HepG2 (cell line): ENCODE data around the gene API5. TPM values are rescaled to one million over a fixed set of nuclear protein-coding genes. Genes with fewer than 3 reads are reported as not detected.

Experiments used
- CBFB ChIP-seq: sonication (generic); formaldehyde crosslinking; IDR thresholded peaks from 2 replicates; pipeline ENCODE4 v1.4.0; 2020; ENCODE audit warnings: missing genetic modification reagents
- DMAP1 ChIP-seq: IDR thresholded peaks from 2 replicates; pipeline ENCODE4 v1.6.1; 2016
- ELF1 ChIP-seq: sonication (generic); formaldehyde crosslinking; IDR thresholded peaks from 2 replicates; pipeline ENCODE4 v1.4.0; 2020; ENCODE audit warnings: missing genetic modification reagents
- GZF1 ChIP-seq: sonication (generic); formaldehyde crosslinking; IDR thresholded peaks from 2 replicates; pipeline ENCODE4 v1.5.1; 2020; ENCODE audit warnings: mild to moderate bottlenecking, missing genetic modification reagents
- ISX ChIP-seq: sonication (generic); formaldehyde crosslinking; conservative IDR thresholded peaks from 2 replicates; pipeline ENCODE4 v1.5.0; 2020; ENCODE audit warnings: missing genetic modification reagents
- KDM1A ChIP-seq: IDR thresholded peaks from 2 replicates; pipeline ENCODE4 v1.6.1; 2016; ENCODE audit warnings: missing compliant biosample characterization
- KDM2A ChIP-seq: sonication (generic); formaldehyde crosslinking; IDR thresholded peaks from 2 replicates; pipeline ENCODE4 v1.4.0; 2020; ENCODE audit warnings: low read depth, missing genetic modification reagents, borderline replicate concordance
- MYNN ChIP-seq: sonication (generic); formaldehyde crosslinking; IDR thresholded peaks from 2 replicates; pipeline ENCODE4 v1.4.0; 2020; ENCODE audit warnings: mild to moderate bottlenecking, low read depth, missing genetic modification reagents
- PCBP1 ChIP-seq: fragments of 200-400 bp; formaldehyde crosslinking; IDR thresholded peaks from 2 replicates; pipeline ENCODE4 v1.6.1; 2017; ENCODE audit warnings: mild to moderate bottlenecking, low read depth, low read length, borderline replicate concordance
- POLR2A ChIP-seq, 2 experiments: IDR thresholded peaks; 2 replicates each; pipeline ENCODE4 v1.6.1; 2011; ENCODE audit warnings: low read depth in 2 of 2, low read length in 2 of 2, mild to moderate bottlenecking in 1 of 2, moderate library complexity in 1 of 2; ENCODE audit not compliant: insufficient read depth in 1 of 2
- SP2 ChIP-seq: sonication (generic); formaldehyde crosslinking; IDR thresholded peaks from 2 replicates; pipeline ENCODE4 v1.5.1; 2020; ENCODE audit warnings: mild to moderate bottlenecking, missing genetic modification reagents
- SP5 ChIP-seq: IDR thresholded peaks from 2 replicates; pipeline ENCODE4 v1.6.1; 2016; ENCODE audit warnings: low read depth, borderline replicate concordance
- SRY ChIP-seq: sonication (generic); formaldehyde crosslinking; IDR thresholded peaks from 2 replicates; pipeline ENCODE4 v1.8.0; 2022; ENCODE audit warnings: mild to moderate bottlenecking, missing genetic modification reagents
- ZFP82 ChIP-seq: sonication (generic); formaldehyde crosslinking; IDR thresholded peaks from 2 replicates; pipeline ENCODE4 v1.5.1; 2020; ENCODE audit warnings: mild to moderate bottlenecking, missing genetic modification reagents, borderline replicate concordance
- ZMYM2 ChIP-seq: sonication (generic); formaldehyde crosslinking; IDR thresholded peaks from 2 replicates; pipeline ENCODE4 v1.8.0; 2022; ENCODE audit warnings: mild to moderate bottlenecking, missing genetic modification reagents
- ZNF12 ChIP-seq: sonication (generic); formaldehyde crosslinking; IDR thresholded peaks from 2 replicates; pipeline ENCODE4 v1.5.0; 2020; ENCODE audit warnings: missing genetic modification reagents
- ZNF30 ChIP-seq: sonication (generic); formaldehyde crosslinking; IDR thresholded peaks from 2 replicates; pipeline ENCODE4 v1.5.0; 2020; ENCODE audit warnings: mild to moderate bottlenecking, missing genetic modification reagents
- ZNF354B ChIP-seq: sonication (generic); formaldehyde crosslinking; IDR thresholded peaks from 2 replicates; pipeline ENCODE4 v1.8.0; 2022; ENCODE audit warnings: mild to moderate bottlenecking, missing genetic modification reagents
- ZNF790 ChIP-seq: sonication (generic); formaldehyde crosslinking; IDR thresholded peaks from 2 replicates; pipeline ENCODE4 v1.8.0; 2022; ENCODE audit warnings: missing genetic modification reagents, mild to moderate bottlenecking, borderline replicate concordance
- ZSCAN21 ChIP-seq: sonication (generic); formaldehyde crosslinking; IDR thresholded peaks from 2 replicates; pipeline ENCODE4 v1.8.0; 2022; ENCODE audit warnings: mild to moderate bottlenecking, missing genetic modification reagents, moderate library complexity, borderline replicate concordance
- polyA plus RNA-seq, 8 experiments: library from polyadenylated mRNA; depleted of rRNA in 3 of 8; stranded (reverse) in 7 of 8; unstranded in 1 of 8; fragments of >200 nt; fragmentation: Illumina TruSeq in 4 of 8; extraction: Trizol in 4 of 8; gene quantifications; 2 replicates each; pipeline versions ENCODE4 v1.2.1 to v1.2.3, GENCODE V29; 2011 to 2016; ENCODE audit warnings: low read depth in 4 of 8, missing spikeins in 1 of 8, mixed read lengths in 1 of 8; ENCODE audit not compliant: insufficient read depth in 1 of 8
- total RNA-seq, 5 experiments: library from RNA; depleted of rRNA; stranded (reverse); fragments of >200 nt; fragmentation: Illumina TruSeq; extraction: Trizol; gene quantifications; 2 replicates each; pipeline ENCODE4 v1.2.3, GENCODE V29; 2016; ENCODE audit warnings: low read depth in 1 of 5
- TF ChIP-seq, protein P1 (sequence below): sonication (generic); formaldehyde crosslinking; IDR thresholded peaks from 2 replicates; pipeline ENCODE4 v1.4.0; 2020; ENCODE audit warnings: mild to moderate bottlenecking, missing genetic modification reagents, borderline replicate concordance
- TF ChIP-seq, protein P2 (sequence below): IDR thresholded peaks from 2 replicates; pipeline ENCODE4 v1.6.1; 2016; ENCODE audit warnings: control low read depth
- TF ChIP-seq, protein P3 (sequence below), 2 experiments: IDR thresholded peaks; 2 replicates each; pipeline ENCODE4 v1.6.1; 2011 to 2012; ENCODE audit warnings: low read length in 2 of 2, borderline replicate concordance in 1 of 2, low read depth in 1 of 2, mild to moderate bottlenecking in 1 of 2, moderate library complexity in 1 of 2
- TF ChIP-seq, protein P4 (sequence below): sonication (generic); formaldehyde crosslinking; IDR thresholded peaks from 2 replicates; pipeline ENCODE4 v1.4.0; 2020; ENCODE audit warnings: mild to moderate bottlenecking, missing genetic modification reagents

The API5 gene
- total and polyA plus RNA-seq, 2 of the 13 experiments (the other 11 are each of a cell fraction or from before 2014, with no cell fraction given), result 21.6 to 59.0 TPM

DNA sequence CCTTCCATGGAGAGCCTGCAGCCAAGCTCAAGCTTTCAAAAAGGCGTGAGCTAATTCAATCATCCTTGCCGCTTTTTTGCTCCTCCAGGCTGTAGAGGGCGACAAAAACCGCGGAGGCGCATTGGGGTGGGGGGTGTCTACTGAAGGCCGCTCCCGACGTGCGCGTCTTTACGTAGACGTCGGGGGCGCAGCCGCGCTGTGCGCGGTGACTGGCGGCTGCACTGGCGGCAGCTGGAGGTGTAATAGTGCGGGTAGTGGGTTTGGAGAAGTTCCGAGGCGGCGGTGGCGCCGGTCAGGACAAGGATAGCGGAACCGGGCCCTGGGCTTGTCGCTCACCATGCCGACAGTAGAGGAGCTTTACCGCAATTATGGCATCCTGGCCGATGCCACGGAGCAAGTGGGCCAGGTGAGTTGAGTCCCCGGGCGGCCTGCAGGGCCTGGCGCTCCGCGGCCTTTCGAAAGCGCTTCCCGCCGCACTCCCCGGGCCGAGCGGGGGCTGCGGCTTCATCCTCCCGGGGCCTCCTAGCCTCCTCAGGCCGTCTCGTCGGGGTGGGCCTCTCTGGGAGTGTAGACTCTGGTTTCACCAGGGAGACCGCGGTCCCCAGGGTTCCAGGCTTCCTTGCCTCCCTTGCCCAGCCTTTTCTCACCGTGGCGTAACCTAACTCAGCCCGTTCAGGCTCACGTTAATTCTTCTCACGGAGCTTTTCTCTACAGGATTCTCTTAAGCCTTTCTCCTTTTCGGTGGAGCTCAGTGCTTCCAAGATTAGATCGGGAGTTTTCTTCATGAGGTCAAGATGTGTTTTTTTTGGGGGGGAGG is at the start of gene API5 (continued):
- no peak for TF ChIP-seq SP5
- peak; percentile 47; the same call in 1 of the 2 replicates for TF ChIP-seq MYNN
- TF ChIP-seq CBFB (CRISPR knock-in tag), result peak; percentile 75; the same call in 1 of the 2 replicates
- peak; percentile 74; the same call in 1 of the 2 replicates for TF ChIP-seq ZSCAN21
- peak; percentile 98 for TF ChIP-seq KDM2A (CRISPR knock-in tag)
- TF ChIP-seq, protein P1, sequence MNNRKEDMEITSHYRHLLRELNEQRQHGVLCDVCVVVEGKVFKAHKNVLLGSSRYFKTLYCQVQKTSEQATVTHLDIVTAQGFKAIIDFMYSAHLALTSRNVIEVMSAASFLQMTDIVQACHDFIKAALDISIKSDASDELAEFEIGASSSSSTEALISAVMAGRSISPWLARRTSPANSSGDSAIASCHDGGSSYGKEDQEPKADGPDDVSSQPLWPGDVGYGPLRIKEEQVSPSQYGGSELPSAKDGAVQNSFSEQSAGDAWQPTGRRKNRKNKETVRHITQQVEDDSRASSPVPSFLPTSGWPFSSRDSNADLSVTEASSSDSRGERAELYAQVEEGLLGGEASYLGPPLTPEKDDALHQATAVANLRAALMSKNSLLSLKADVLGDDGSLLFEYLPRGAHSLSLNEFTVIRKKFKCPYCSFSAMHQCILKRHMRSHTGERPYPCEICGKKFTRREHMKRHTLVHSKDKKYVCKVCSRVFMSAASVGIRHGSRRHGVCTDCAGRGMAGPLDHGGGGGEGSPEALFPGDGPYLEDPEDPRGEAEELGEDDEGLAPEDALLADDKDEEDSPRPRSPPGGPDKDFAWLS (CRISPR knock-in tag), result no peak
- TF ChIP-seq ZNF354B (CRISPR knock-in tag), result no peak
- TF ChIP-seq GZF1, result 0 out of 2 replicates have a peak, but pooled peaks have one; percentile 76
- TF ChIP-seq, protein P2, sequence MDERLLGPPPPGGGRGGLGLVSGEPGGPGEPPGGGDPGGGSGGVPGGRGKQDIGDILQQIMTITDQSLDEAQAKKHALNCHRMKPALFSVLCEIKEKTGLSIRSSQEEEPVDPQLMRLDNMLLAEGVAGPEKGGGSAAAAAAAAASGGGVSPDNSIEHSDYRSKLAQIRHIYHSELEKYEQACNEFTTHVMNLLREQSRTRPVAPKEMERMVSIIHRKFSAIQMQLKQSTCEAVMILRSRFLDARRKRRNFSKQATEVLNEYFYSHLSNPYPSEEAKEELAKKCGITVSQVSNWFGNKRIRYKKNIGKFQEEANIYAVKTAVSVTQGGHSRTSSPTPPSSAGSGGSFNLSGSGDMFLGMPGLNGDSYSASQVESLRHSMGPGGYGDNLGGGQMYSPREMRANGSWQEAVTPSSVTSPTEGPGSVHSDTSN (CRISPR knock-in tag), result no peak
- TF ChIP-seq DMAP1 (CRISPR knock-in tag), result peak; percentile 62; the same call in 1 of the 2 replicates
- peak; percentile 80 to 92 for TF ChIP-seq POLR2A (IDR thresholded peaks at IDR 0.05; ENCODE audit: insufficient read depth in 1 of 2, low read depth in 2 of 2, low read length in 2 of 2)
- no peak for TF ChIP-seq SP2 (CRISPR knock-in tag)
- TF ChIP-seq, protein P3, sequence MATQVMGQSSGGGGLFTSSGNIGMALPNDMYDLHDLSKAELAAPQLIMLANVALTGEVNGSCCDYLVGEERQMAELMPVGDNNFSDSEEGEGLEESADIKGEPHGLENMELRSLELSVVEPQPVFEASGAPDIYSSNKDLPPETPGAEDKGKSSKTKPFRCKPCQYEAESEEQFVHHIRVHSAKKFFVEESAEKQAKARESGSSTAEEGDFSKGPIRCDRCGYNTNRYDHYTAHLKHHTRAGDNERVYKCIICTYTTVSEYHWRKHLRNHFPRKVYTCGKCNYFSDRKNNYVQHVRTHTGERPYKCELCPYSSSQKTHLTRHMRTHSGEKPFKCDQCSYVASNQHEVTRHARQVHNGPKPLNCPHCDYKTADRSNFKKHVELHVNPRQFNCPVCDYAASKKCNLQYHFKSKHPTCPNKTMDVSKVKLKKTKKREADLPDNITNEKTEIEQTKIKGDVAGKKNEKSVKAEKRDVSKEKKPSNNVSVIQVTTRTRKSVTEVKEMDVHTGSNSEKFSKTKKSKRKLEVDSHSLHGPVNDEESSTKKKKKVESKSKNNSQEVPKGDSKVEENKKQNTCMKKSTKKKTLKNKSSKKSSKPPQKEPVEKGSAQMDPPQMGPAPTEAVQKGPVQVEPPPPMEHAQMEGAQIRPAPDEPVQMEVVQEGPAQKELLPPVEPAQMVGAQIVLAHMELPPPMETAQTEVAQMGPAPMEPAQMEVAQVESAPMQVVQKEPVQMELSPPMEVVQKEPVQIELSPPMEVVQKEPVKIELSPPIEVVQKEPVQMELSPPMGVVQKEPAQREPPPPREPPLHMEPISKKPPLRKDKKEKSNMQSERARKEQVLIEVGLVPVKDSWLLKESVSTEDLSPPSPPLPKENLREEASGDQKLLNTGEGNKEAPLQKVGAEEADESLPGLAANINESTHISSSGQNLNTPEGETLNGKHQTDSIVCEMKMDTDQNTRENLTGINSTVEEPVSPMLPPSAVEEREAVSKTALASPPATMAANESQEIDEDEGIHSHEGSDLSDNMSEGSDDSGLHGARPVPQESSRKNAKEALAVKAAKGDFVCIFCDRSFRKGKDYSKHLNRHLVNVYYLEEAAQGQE (IDR thresholded peaks at IDR 0.05; ENCODE audit: borderline replicate concordance in 1 of 2, low read depth in 1 of 2, low read length in 2 of 2), result peak in 1 of 2 experiments; percentile 55; a peak in 1 of 4 replicates
- peak; percentile 81; the same call in 1 of the 2 replicates for TF ChIP-seq SRY (CRISPR knock-in tag)
- TF ChIP-seq ELF1 (CRISPR knock-in tag), result peak; percentile 73; the same call in 1 of the 2 replicates
- peak; percentile 74; the same call in 1 of the 2 replicates for TF ChIP-seq ZFP82
- 0 out of 2 replicates have a peak, but pooled peaks have one; percentile 61 for TF ChIP-seq ISX (CRISPR knock-in tag)
- peak; percentile 31; the same call in 1 of the 2 replicates for TF ChIP-seq ZNF12
- TF ChIP-seq, protein P4, sequence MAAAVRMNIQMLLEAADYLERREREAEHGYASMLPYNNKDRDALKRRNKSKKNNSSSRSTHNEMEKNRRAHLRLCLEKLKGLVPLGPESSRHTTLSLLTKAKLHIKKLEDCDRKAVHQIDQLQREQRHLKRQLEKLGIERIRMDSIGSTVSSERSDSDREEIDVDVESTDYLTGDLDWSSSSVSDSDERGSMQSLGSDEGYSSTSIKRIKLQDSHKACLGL, result peak; percentile 68; the same call in 1 of the 2 replicates
- TF ChIP-seq ZMYM2 (CRISPR knock-in tag), result no peak
- no peak for TF ChIP-seq ZNF790 (CRISPR knock-in tag)
- TF ChIP-seq ZNF30 (CRISPR knock-in tag), result 0 out of 2 replicates have a peak, but pooled peaks have one; percentile 70
- peak; percentile 64; the same call in 1 of the 2 replicates for TF ChIP-seq PCBP1
- no peak for TF ChIP-seq KDM1A (CRISPR knock-in tag)
